Cardiac muscle cell (in vitro differentiated cells and primary cell): ENCODE data around the gene CAP2. TPM values are rescaled to one million over a fixed set of nuclear protein-coding genes. Genes with fewer than 3 reads are reported as not detected.

ENCODE experiments used
- DNase-seq, 2 donors: peaks; one replicate each; pipeline versions ENCODE4 v3.0.0 to v3.0.0-alpha.2; 2010 to 2017; ENCODE audit warnings: low read depth in 1 of 2, low spot score in 1 of 2
- H3K27ac ChIP-seq: fragments of 200-600 bp; sonication (generic); 2 replicates; pipeline ENCODE4 v1.5.1; 2016
- H3K27me3 ChIP-seq: fragments of 200-600 bp; sonication (generic); 2 replicates; pipeline ENCODE4 v1.6.0; 2016; ENCODE audit warnings: control low read depth
- H3K36me3 ChIP-seq: fragments of 200-600 bp; sonication (generic); 2 replicates; pipeline ENCODE4 v1.5.1; 2016; ENCODE audit warnings: control low read depth
- H3K4me1 ChIP-seq: fragments of 200-600 bp; sonication (generic); 2 replicates; pipeline ENCODE4 v1.8.1; 2017; ENCODE audit warnings: low read depth, mild to moderate bottlenecking, mixed run types
- H3K4me3 ChIP-seq: fragments of 200-600 bp; sonication (generic); 2 replicates; pipeline ENCODE4 v1.5.1; 2016; ENCODE audit warnings: mild to moderate bottlenecking
- H3K9me3 ChIP-seq: fragments of 200-600 bp; sonication (generic); 2 replicates; pipeline ENCODE4 v1.5.1; 2017; ENCODE audit warnings: low read depth, mild to moderate bottlenecking, control low read depth
- polyA plus RNA-seq: library from polyadenylated mRNA; unstranded; fragments of >200 nt; fragmentation: Nextera tagmentation; extraction: Ambion mirVana; gene quantifications from 2 replicates; pipeline ENCODE4 v1.2.1, GENCODE V29; 2016
- total RNA-seq: library from RNA; depleted of rRNA; stranded (reverse); fragments of >200 nt; gene quantifications from 2 replicates; pipeline ENCODE4 v1.2.3, GENCODE V29; 2016
- TF ChIP-seq, protein P1 (sequence below): IDR thresholded peaks from 2 replicates; pipeline ENCODE4 v1.5.1; 2012; ENCODE audit warnings: low read depth, mild to moderate bottlenecking, low read length

The CAP2 gene
- total and polyA plus RNA-seq, 2 experiments from 2014 or later: 95.7 to 262 TPM

DNA sequence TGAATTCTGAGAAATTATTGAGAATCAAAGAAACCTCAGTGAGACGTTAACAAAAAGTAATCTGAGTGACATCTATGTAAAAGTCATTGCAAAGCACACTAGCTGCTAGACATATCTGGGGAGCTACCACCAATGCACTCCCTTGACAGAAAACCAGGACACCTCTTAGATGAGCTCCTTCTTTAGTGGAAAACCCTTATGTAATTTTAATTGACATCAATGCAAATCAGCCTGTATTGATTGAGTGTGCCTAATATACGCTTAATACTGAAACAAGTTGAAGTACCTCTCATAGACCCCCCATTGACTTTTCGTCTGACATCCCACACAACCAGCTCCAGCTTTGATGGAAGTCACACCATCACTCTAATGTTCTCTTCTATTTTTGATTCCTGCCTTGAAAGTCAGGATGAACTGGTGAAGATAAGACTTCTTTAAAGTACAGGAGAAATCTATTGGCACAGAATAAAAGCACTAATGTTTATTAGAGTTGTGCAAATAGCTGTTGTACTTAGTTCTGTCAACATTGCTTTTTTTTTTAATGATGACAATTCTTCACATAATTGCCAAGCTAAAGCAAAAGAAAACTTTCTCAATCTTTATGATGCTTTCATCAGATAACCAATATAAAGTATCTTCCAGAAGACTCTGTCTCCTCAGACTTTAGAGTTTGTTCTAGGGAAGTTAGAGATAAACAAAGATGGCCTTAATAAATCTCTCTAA is 108.7 kb downstream of the CAP2 start:
- H3K36me3 ChIP-seq: peaks cover 4% of the 10 kb centered on the region
- no peaks in the 10 kb centered on the region for H3K9me3 ChIP-seq
- no peaks in the 10 kb centered on the region for H3K4me1 ChIP-seq
- DNase-seq: no peak
- TF ChIP-seq, protein P1, sequence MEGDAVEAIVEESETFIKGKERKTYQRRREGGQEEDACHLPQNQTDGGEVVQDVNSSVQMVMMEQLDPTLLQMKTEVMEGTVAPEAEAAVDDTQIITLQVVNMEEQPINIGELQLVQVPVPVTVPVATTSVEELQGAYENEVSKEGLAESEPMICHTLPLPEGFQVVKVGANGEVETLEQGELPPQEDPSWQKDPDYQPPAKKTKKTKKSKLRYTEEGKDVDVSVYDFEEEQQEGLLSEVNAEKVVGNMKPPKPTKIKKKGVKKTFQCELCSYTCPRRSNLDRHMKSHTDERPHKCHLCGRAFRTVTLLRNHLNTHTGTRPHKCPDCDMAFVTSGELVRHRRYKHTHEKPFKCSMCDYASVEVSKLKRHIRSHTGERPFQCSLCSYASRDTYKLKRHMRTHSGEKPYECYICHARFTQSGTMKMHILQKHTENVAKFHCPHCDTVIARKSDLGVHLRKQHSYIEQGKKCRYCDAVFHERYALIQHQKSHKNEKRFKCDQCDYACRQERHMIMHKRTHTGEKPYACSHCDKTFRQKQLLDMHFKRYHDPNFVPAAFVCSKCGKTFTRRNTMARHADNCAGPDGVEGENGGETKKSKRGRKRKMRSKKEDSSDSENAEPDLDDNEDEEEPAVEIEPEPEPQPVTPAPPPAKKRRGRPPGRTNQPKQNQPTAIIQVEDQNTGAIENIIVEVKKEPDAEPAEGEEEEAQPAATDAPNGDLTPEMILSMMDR: no peak
- H3K27ac ChIP-seq: no peak overlapping the region
- no peaks in the 10 kb centered on the region for H3K27me3 ChIP-seq
- no peak overlapping the region for H3K4me3 ChIP-seq

DNA sequence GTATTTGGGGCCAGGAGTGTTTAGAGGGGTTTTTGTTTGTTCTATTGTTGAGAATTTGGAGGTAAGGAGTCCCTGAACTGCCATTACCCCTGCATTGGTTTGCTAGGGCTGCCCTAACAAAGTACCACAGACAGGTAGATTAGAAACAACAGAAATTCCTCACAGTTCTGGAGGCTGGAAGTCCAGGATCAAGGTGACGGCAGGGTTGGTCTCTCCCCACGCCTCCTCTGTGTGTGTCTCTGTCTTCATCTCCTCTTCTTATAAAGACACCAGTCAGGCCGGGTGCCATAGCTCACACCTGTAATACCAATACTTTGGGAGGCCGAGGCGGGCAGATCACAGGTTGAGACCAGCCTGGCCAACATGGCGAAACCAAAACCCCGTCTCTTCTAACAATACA is 109.7 kb downstream of the CAP2 start:
- TF ChIP-seq, protein P1: no peak
- H3K27ac ChIP-seq: no peak overlapping the region
- H3K27me3 ChIP-seq: no peaks in the 10 kb centered on the region
- no peaks in the 10 kb centered on the region for H3K9me3 ChIP-seq
- H3K36me3 ChIP-seq: peaks cover 11% of the 10 kb centered on the region
- H3K4me1 ChIP-seq: no peaks in the 10 kb centered on the region
- H3K4me3 ChIP-seq: no peak overlapping the region
- DNase-seq: no peak

DNA sequence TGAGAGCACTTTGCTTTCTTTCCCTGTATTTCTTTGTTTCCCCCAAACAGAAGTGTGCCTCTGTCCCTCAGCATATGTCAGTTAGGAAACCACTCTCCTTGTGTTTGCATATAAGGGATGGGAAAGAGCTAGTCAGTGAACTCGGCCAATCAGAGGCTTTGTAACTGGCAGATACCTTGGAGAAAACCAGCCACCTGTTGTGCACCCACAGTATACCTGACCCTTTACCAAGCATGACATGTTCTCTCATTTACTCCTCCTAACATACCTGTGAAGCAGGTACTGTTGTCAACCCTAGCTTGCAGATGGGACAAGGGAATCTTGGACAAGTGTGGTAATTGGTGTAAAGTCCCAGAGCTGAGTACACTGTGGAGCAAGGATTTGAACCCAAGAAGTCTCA is 110.6 kb downstream of the CAP2 start:
- H3K9me3 ChIP-seq: no peaks in the 10 kb centered on the region
- no peak overlapping the region for H3K27ac ChIP-seq
- peaks cover 16% of the 10 kb centered on the region for H3K36me3 ChIP-seq
- DNase-seq: no peak
- no peaks in the 10 kb centered on the region for H3K27me3 ChIP-seq
- no peaks in the 10 kb centered on the region for H3K4me1 ChIP-seq
- TF ChIP-seq, protein P1: no peak
- H3K4me3 ChIP-seq: no peak overlapping the region

DNA sequence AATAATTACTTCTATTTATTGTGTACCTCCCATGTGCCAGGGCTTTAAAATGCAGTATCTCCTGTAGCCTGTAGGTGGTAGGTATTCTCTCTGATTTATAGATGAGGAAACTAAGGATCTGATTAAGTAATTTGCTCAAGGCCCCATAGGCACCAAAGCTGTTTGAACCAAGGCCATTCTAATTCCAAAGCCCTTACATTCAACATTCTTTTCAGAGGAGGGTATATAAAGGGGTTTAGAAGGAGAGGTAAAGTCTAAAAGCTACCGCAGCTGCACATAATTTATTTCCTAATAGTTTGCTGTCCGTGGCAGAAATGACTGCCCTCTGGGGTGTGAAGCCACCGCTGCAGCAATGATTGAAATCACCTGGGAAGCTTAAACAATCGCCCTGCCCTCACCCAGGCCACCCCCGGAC is 111.7 kb downstream of the CAP2 start:
- no peak overlapping the region for H3K4me3 ChIP-seq
- H3K4me1 ChIP-seq: no peaks in the 10 kb centered on the region
- peaks cover 23% of the 10 kb centered on the region for H3K36me3 ChIP-seq
- TF ChIP-seq, protein P1: no peak
- H3K27me3 ChIP-seq: no peaks in the 10 kb centered on the region
- no peaks in the 10 kb centered on the region for H3K9me3 ChIP-seq
- DNase-seq: peak in 1 of 2 donors; percentile 12
- H3K27ac ChIP-seq: no peak overlapping the region

DNA sequence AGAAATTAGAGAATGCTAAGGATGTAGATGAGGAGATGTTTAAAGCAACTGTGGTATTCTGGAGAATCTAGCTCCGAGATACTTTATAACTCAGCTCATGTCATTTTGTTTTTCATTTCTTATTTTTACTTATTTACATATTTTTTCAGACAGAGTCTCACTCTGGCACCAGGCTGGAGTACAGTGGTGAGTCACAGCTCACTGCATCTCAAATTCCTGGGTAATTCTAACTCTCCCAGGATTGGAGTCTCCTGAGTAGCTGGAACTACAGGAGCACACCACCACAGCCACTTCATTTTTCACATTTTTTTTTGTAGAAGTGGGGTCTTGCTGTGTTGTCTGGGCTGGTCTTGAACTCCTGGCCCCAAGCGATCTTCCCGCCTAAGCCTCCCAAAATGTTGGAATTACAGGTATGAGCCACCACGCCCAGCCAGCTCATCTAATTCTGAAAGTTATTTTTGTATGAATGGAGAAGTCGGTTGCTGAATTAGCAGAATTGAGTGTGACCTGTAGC is 112.4 kb downstream of the CAP2 start:
- TF ChIP-seq, protein P1: no peak
- Histone ChIP-seq H3K9me3 (no peaks in the 10 kb centered on the region), H3K4me3 (no peak overlapping the region), H3K27ac (no peak overlapping the region), H3K4me1 (no peaks in the 10 kb centered on the region), H3K27me3 (no peaks in the 10 kb centered on the region), H3K36me3 (peaks cover 23% of the 10 kb centered on the region)
- peak in 1 of 2 donors; percentile 16 for DNase-seq
